Skeletal muscle tissue (tissue), 4 donors: ENCODE measurements around the gene KNTC1. TPM values are rescaled to one million over a fixed set of nuclear protein-coding genes. Genes with fewer than 3 reads are reported as not detected.
"Not testable (repeated sequence)": the region's sequence is repeated elsewhere in the genome, so short reads cannot be mapped to it uniquely, and the experiment has no call there.

Source experiments
- H3K27ac ChIP-seq: one replicate; pipeline ENCODE4 v1.7.0; 2013; ENCODE audit warnings: mild to moderate bottlenecking, low read depth, low read length, inconsistent platforms
- H3K27me3 ChIP-seq, 3 donors: one replicate each; pipeline ENCODE4 v1.7.0; 2013; ENCODE audit warnings: low read length in 3 of 3; ENCODE audit not compliant: control insufficient read depth in 3 of 3, insufficient read depth in 3 of 3
- H3K36me3 ChIP-seq, 3 donors: one replicate each; pipeline ENCODE4 v1.7.0; 2013; ENCODE audit warnings: low read length in 3 of 3; ENCODE audit not compliant: control insufficient read depth in 3 of 3, insufficient read depth in 3 of 3
- H3K4me1 ChIP-seq, 3 donors: one replicate each; pipeline ENCODE4 v1.7.0; 2013; ENCODE audit warnings: low read length in 3 of 3, mild to moderate bottlenecking in 3 of 3; ENCODE audit not compliant: control insufficient read depth in 3 of 3, insufficient read depth in 3 of 3
- H3K4me3 ChIP-seq, 3 donors: one replicate each; pipeline ENCODE4 v1.7.0; 2013; ENCODE audit warnings: low read length in 3 of 3
- H3K9ac ChIP-seq, 3 donors: one replicate each; pipeline ENCODE4 v1.7.0; 2013; ENCODE audit warnings: low read length in 3 of 3, mild to moderate bottlenecking in 3 of 3, moderate library complexity in 2 of 3, low read depth in 1 of 3
- H3K9me3 ChIP-seq, 3 donors: one replicate each; pipeline ENCODE4 v1.7.0; 2013; ENCODE audit warnings: low read length in 3 of 3; ENCODE audit not compliant: control insufficient read depth in 3 of 3
- total RNA-seq: library from RNA; depleted of rRNA; stranded (reverse); fragments of >200 nt; gene quantifications from one replicate; pipeline ENCODE4 v1.2.3, GENCODE V29; 2014
- donor health status: Osteomylitis.

Gene KNTC1
- total RNA-seq, 1 donor from 2014 or later, result 18.8 TPM

DNA sequence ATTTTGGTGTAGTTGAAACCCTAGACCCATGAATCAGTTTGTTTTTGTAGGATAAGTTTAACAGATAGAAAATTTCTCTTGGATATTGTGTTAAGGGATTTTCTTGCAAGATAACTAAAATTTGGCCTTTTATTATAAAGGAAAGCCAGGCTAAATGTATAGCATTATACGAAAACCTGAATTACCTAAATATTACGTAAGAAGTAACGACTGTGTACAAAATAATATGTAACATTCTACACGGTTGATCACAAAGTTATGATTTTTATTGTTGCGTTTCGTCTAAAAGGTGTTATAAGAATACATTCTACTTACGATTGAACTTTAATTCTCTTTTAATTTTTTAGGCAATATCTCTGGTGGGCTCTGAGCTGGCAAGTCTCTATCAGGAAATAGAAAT lies 63.9 kb downstream of the KNTC1 start:
- Histone ChIP-seq H3K27ac (no peak overlapping the region), H3K36me3 (peaks cover 0 to 8% (median 2%) of the 10 kb centered on the region in 3 donors), H3K4me1 (no peaks in the 10 kb centered on the region), H3K9ac (no peak overlapping the region), H3K27me3 (no peaks in the 10 kb centered on the region), H3K9me3 (no peaks in the 10 kb centered on the region), H3K4me3 (no peak overlapping the region)

DNA sequence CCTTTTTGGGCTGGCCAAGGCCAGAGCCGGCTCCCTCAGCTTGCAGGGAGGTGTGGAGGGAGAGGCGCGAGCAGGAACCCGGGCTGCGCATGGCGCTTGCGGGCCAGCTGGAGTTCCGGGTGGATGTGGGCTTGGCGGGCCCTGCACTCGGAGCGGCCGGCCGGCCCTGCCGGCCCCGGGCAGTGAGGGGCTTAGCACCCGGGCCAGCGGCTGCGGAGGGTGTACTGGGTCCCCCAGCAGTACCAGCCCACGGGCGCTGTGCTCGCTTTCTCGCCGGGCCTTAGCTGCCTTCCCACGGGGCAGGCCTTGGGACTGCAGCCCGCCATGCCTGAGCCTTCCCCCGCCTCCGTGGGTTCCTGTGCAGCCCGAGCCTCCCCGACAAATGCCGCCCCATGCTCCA lies 64.9 kb downstream of the KNTC1 start:
- H3K27me3 ChIP-seq, H3K27ac ChIP-seq, H3K4me3 ChIP-seq, H3K36me3 ChIP-seq, H3K9ac ChIP-seq, H3K9me3 ChIP-seq, H3K4me1 ChIP-seq: not testable (repeated sequence)

DNA sequence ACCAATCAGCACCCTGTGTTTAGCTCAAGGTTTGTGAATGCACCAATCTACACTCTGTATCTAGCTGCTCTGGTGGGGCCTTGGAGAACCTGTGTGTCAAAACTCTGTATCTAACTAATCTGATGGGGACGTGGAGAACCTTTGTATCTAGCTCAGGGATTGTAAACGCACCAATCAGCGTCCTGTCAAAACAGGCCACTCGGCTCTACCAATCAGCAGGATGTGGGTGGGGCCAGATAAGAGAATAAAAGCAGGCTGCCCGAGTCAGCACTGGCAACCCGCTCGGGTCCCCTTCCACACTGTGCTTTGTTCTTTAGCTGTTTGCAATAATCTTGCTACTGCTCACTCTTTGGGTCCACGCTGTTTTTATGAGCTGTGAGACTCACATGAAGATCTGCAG lies 65.5 kb downstream of the KNTC1 start:
- H3K9ac ChIP-seq, H3K9me3 ChIP-seq, H3K36me3 ChIP-seq, H3K27me3 ChIP-seq, H3K4me3 ChIP-seq, H3K4me1 ChIP-seq, H3K27ac ChIP-seq: not testable (repeated sequence)

DNA sequence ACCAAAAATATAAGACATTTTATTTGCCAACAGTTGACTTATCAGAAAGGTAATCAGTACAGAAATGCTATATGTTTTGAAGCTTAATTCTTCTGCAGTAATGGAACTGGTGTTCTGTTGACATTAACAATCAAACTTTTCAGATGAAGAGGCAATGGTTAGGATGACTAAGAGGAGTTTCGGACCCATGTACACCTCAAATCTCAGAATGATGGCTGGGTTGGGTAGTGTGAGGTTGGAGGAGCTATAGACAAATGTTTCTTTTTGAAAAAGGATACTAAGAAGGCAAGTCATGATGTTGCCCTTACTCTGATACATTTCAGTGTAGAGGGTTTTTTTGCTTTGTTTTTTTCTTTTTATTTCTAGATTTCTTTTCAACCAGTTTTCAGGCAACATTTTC lies 66.9 kb downstream of the KNTC1 start:
- Histone ChIP-seq H3K4me1 (no peaks in the 10 kb centered on the region), H3K4me3 (no peak overlapping the region), H3K27ac (no peak overlapping the region), H3K9ac (no peak overlapping the region), H3K9me3 (no peaks in the 10 kb centered on the region), H3K27me3 (no peaks in the 10 kb centered on the region), H3K36me3 (peaks cover 0 to 5% (median 2%) of the 10 kb centered on the region in 3 donors)

DNA sequence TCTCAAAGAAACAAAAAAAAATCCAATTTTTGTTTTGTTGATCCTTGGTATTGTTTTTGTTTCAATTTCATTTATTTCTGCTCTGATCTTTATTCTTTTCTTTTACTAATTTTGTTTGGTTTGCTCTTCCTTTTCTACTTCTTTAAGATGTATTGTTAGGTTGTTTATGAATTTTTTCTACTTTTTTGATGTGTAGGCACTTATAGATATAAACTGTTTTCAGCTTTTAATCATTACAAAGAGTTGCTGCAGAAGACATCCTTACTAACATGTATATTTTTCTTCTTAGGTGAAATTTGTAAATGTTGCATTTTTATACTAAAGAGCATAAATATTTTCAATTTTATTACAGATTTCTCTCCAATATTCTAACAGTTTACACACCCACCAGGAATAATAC lies 69.8 kb downstream of the KNTC1 start:
- no peak overlapping the region for H3K27ac ChIP-seq
- H3K9ac ChIP-seq, result no peak overlapping the region
- no peaks in the 10 kb centered on the region for H3K27me3 ChIP-seq
- H3K9me3 ChIP-seq, result no peaks in the 10 kb centered on the region
- no peak overlapping the region for H3K4me3 ChIP-seq
- peaks cover 0 to 2% (median 0%) of the 10 kb centered on the region in 3 donors for H3K36me3 ChIP-seq
- H3K4me1 ChIP-seq, result no peaks in the 10 kb centered on the region

DNA sequence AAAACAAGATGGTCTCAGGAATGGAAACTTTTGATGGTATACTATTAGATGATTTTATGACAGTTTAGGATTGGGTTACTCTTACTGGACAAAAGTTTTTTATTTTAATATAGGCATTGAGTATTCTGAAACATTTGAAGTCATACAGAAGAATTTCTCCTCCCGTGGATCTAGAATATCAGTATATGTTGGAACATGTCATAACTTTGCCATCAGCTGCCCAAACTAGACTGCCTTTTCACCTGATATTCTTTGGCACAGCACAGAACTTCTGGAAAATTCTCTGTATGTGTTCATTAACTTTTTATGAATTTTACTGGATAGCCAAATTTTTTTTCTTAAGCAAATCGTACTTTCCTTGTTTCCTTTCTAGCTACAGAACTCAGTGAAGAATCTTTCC lies 75.4 kb downstream of the KNTC1 start:
- no peak overlapping the region for H3K27ac ChIP-seq
- H3K9me3 ChIP-seq, result no peaks in the 10 kb centered on the region
- H3K36me3 ChIP-seq, result no peaks in the 10 kb centered on the region
- H3K4me3 ChIP-seq, result no peak overlapping the region
- no peaks in the 10 kb centered on the region for H3K27me3 ChIP-seq
- H3K9ac ChIP-seq, result no peak overlapping the region
- H3K4me1 ChIP-seq, result no peaks in the 10 kb centered on the region

DNA sequence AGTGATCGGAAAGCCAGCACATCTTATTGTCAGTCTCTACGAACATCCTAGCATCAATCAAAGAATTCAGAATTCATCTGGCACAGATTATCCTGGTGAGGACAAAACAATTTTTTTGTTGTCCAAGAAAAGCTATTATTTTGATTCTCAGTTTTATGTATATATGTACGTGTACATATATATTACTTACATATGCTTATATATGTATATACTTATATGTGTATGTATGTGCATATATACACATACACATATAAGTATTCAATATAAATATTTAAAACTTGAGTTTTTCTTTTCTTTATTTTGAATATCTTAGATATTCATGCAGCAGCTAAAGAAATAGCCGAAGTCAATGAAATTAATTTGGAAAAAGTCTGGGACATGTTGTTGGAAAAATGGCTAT lies 77.9 kb downstream of the KNTC1 start:
- peaks cover 0 to 2% (median 0%) of the 10 kb centered on the region in 3 donors for H3K36me3 ChIP-seq

DNA sequence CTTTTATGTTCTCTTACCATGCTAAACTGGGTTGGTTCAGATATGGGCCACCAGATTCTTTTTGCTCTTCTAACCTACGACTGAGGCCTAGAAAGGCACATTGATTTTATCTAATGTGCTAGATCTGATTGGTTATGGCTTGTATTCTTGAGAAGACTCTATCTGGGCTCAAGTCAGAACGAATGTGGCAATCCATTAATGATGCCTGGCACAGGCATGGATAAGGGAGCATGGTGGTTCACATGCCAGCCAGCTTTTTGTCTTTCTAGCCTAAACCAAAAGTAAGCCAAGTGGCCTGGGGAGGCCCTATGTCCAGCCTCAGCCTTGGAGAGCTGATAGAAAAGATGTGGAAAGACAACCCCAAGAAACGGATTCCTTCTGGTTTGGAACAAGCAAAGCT lies 82.7 kb downstream of the KNTC1 start:
- H3K9ac ChIP-seq, result no peak overlapping the region
- no peaks in the 10 kb centered on the region for H3K9me3 ChIP-seq
- H3K4me3 ChIP-seq, result no peak overlapping the region
- no peaks in the 10 kb centered on the region for H3K27me3 ChIP-seq
- no peaks in the 10 kb centered on the region for H3K4me1 ChIP-seq
- peaks cover 2 to 13% (median 12%) of the 10 kb centered on the region in 3 donors for H3K36me3 ChIP-seq
- no peak overlapping the region for H3K27ac ChIP-seq

More for the DNA sequence above, 77.9 kb downstream of the KNTC1 start:
- Histone ChIP-seq H3K27me3 (no peaks in the 10 kb centered on the region), H3K9me3 (no peaks in the 10 kb centered on the region), H3K27ac (no peak overlapping the region), H3K4me1 (no peaks in the 10 kb centered on the region), H3K4me3 (no peak overlapping the region), H3K9ac (no peak overlapping the region)

DNA sequence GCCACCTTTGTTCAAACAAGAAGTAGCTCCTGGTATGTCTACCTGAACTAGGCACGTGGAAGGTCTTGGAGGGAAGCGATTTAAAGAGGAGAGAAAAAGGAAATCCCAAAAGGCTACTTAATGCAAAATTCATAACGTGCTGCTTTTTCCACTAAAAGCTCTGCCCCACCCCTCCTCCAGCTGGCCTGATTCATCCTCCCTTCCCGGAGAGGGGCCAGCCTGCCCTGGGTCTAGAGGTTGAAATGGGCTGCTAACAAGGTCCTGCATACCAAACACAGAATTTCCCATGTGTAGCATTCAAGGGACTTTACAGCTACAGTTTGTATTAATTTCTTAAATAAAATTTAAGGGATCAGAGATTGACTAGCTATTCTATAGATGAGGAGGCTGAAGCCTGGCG lies 83.2 kb downstream of the KNTC1 start:
- peaks cover 2 to 13% (median 12%) of the 10 kb centered on the region in 3 donors for H3K36me3 ChIP-seq
- H3K4me3 ChIP-seq, result no peak overlapping the region
- no peaks in the 10 kb centered on the region for H3K27me3 ChIP-seq
- no peaks in the 10 kb centered on the region for H3K4me1 ChIP-seq
- no peaks in the 10 kb centered on the region for H3K9me3 ChIP-seq
- no peak overlapping the region for H3K27ac ChIP-seq
- no peak overlapping the region for H3K9ac ChIP-seq

DNA sequence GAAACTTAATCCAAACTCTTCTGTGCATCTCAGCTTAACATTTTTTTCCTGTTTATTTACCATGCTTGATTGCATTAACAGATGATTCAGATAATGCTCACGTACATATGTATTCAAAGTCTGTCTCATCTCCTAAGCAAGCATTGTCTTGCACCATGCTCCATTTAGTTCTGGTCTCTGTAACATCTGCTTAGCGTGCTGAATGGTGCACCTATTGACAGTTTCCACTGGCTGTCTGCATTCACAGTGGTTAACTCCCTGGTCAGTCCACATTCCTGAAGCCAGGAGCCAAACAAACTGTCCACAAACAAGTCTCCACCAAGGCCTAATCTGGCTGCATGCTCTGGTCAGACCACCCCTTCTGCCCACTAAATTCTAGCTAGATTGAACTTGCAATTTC lies 83.9 kb downstream of the KNTC1 start:
- Histone ChIP-seq H3K4me1 (no peaks in the 10 kb centered on the region), H3K9ac (no peak overlapping the region), H3K36me3 (peaks cover 2 to 13% (median 12%) of the 10 kb centered on the region in 3 donors), H3K4me3 (no peak overlapping the region), H3K27ac (no peak overlapping the region), H3K9me3 (no peaks in the 10 kb centered on the region), H3K27me3 (no peaks in the 10 kb centered on the region)

DNA sequence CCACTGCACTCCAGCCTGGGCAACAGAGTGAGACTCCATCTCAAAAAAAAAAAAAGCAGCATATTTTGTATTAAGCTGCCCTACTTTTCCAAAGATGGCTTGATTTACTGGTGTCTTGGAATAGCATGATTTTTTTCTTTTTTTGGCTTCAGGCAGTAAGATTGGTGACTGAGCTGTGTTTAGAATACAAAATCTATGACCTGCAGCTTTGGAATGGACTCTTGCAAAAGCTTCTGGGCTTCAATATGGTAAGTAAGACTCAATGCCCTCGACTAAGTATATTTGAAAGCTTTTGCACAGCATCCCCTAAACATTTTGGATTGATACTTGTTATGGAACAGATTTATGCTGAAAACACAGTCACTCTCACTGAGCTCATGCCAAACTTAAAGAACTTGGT lies 87.8 kb downstream of the KNTC1 start:
- Histone ChIP-seq H3K9ac (no peak overlapping the region), H3K27me3 (no peaks in the 10 kb centered on the region), H3K4me1 (no peaks in the 10 kb centered on the region), H3K4me3 (no peak overlapping the region), H3K27ac (no peak overlapping the region), H3K36me3 (peaks cover 2 to 13% (median 10%) of the 10 kb centered on the region in 3 donors), H3K9me3 (no peaks in the 10 kb centered on the region)
